Liver (tissue), 9 donors: ENCODE data around the gene EMCN. TPM values are rescaled to one million over a fixed set of nuclear protein-coding genes. Genes with fewer than 3 reads are reported as not detected.

Experiments
- DNase-seq: peaks from one replicate; pipeline ENCODE4 v3.0.0-alpha.2; 2017; ENCODE audit warnings: low spot score
- H3K27ac ChIP-seq, 2 donors: one replicate each; pipeline ENCODE4 v1.7.0; 2013; ENCODE audit warnings: inconsistent platforms in 2 of 2, low read length in 2 of 2, control low read depth in 1 of 2, low read depth in 1 of 2, mild to moderate bottlenecking in 1 of 2
- H3K27me3 ChIP-seq, 4 donors: one replicate each; pipeline versions ENCODE4 v1.6.1 to v1.7.0; 2013; ENCODE audit warnings: low read length in 3 of 4, inconsistent platforms in 1 of 4, mild to moderate bottlenecking in 1 of 4, moderate library complexity in 1 of 4; ENCODE audit not compliant: control insufficient read depth in 4 of 4, insufficient read depth in 4 of 4
- H3K36me3 ChIP-seq, 4 donors: one replicate each; pipeline versions ENCODE4 v1.6.1 to v1.7.0; 2013; ENCODE audit warnings: low read length in 3 of 4, mild to moderate bottlenecking in 3 of 4, low read depth in 1 of 4, moderate library complexity in 1 of 4; ENCODE audit not compliant: control insufficient read depth in 4 of 4, insufficient read depth in 3 of 4
- H3K4me1 ChIP-seq, 4 donors: one replicate each; pipeline versions ENCODE4 v1.6.1 to v1.7.0; 2013; ENCODE audit warnings: low read length in 3 of 4, mild to moderate bottlenecking in 3 of 4, moderate library complexity in 1 of 4; ENCODE audit not compliant: control insufficient read depth in 4 of 4, insufficient read depth in 4 of 4
- H3K4me3 ChIP-seq, 3 donors: one replicate each; pipeline versions ENCODE4 v1.6.1 to v1.7.0; 2013; ENCODE audit warnings: low read length in 3 of 3, control low read depth in 1 of 3, low read depth in 1 of 3, mild to moderate bottlenecking in 1 of 3
- H3K9ac ChIP-seq, 2 donors: one replicate each; pipeline ENCODE4 v1.7.0; 2013; ENCODE audit warnings: low read length in 2 of 2, mild to moderate bottlenecking in 2 of 2, moderate library complexity in 2 of 2, control low read depth in 1 of 2, low read depth in 1 of 2
- H3K9me3 ChIP-seq, 4 donors: one replicate each; pipeline versions ENCODE4 v1.6.1 to v1.7.0; 2013; ENCODE audit warnings: low read length in 3 of 4; ENCODE audit not compliant: control insufficient read depth in 4 of 4
- EGR1 ChIP-seq, 2 donors: IDR thresholded peaks; 2 replicates each; pipeline ENCODE4 v1.6.1; 2016 to 2018; ENCODE audit warnings: antibody characterized with exemption in 2 of 2, low read depth in 2 of 2
- FOXA1 ChIP-seq: IDR thresholded peaks from 2 replicates; pipeline ENCODE4 v1.6.1; 2016; ENCODE audit warnings: antibody characterized with exemption
- FOXA2 ChIP-seq: IDR thresholded peaks from 2 replicates; pipeline ENCODE4 v1.6.1; 2016; ENCODE audit warnings: antibody characterized with exemption
- GABPA ChIP-seq, 2 donors: IDR thresholded peaks in 1 of 2; conservative IDR thresholded peaks in 1 of 2; 2 replicates each; pipeline ENCODE4 v1.6.1; 2016; ENCODE audit warnings: antibody characterized with exemption in 2 of 2, mild to moderate bottlenecking in 1 of 2, moderate library complexity in 1 of 2
- HNF4A ChIP-seq, 2 donors: conservative IDR thresholded peaks; 2 replicates each; pipeline ENCODE4 v1.6.1; 2016; ENCODE audit warnings: antibody characterized with exemption in 2 of 2, mild to moderate bottlenecking in 2 of 2
- HNF4G ChIP-seq: IDR thresholded peaks from 2 replicates; pipeline ENCODE4 v1.6.1; 2016; ENCODE audit warnings: antibody characterized with exemption
- JUND ChIP-seq, 2 donors: IDR thresholded peaks; 2 replicates each; pipeline ENCODE4 v1.6.1; 2016; ENCODE audit warnings: antibody characterized with exemption in 2 of 2
- NR2F2 ChIP-seq: IDR thresholded peaks from 2 replicates; pipeline ENCODE4 v1.6.1; 2016; ENCODE audit warnings: antibody characterized with exemption
- RAD21 ChIP-seq, 2 donors: IDR thresholded peaks; 2 replicates each; pipeline ENCODE4 v1.6.1; 2016; ENCODE audit warnings: antibody characterized with exemption in 2 of 2, mild to moderate bottlenecking in 2 of 2
- RXRA ChIP-seq, 2 donors: IDR thresholded peaks; 2 replicates each; pipeline ENCODE4 v1.6.1; 2017 to 2018; ENCODE audit warnings: antibody characterized with exemption in 2 of 2, mild to moderate bottlenecking in 1 of 2
- SP1 ChIP-seq: IDR thresholded peaks from 2 replicates; pipeline ENCODE4 v1.6.1; 2018; ENCODE audit warnings: antibody characterized with exemption, mild to moderate bottlenecking
- TAF1 ChIP-seq: conservative IDR thresholded peaks from 2 replicates; pipeline ENCODE4 v1.6.1; 2016; ENCODE audit warnings: antibody characterized with exemption, mild to moderate bottlenecking
- YY1 ChIP-seq: IDR thresholded peaks from 2 replicates; pipeline ENCODE4 v1.6.1; 2016; ENCODE audit warnings: antibody characterized with exemption, mild to moderate bottlenecking
- WGBS: extraction: QIAGEN DNeasy Blood & Tissue Kit; methylation state at CpG from one replicate; pipeline ENCODE4 v1.1.7; 2013; 5-methylcytosine and 5-hydroxymethylcytosine counted together
- polyA plus RNA-seq, 2 donors: library from polyadenylated mRNA; stranded (reverse) in 1 of 2; unstranded in 1 of 2; fragments of 200-250 nt in 1 of 2; fragments of >200 nt in 1 of 2; fragmentation: Nextera tagmentation in 1 of 2; extraction: Ambion mirVana in 1 of 2; gene quantifications; one replicate each; pipeline versions ENCODE4 v1.2.1 to v1.2.3, GENCODE V29; 2013 to 2015
- total RNA-seq, 2 donors: library from RNA; depleted of rRNA; stranded (reverse); fragments of >200 nt; gene quantifications; one replicate each; pipeline ENCODE4 v1.2.3, GENCODE V29; 2014
- TF ChIP-seq, protein P1 (sequence below): IDR thresholded peaks from 2 replicates; pipeline ENCODE4 v1.6.1; 2016; ENCODE audit warnings: antibody characterized with exemption
- TF ChIP-seq, protein P2 (sequence below): fragments of 150-350 bp; IDR thresholded peaks from 2 replicates; pipeline ENCODE4 v1.5.1; 2017; ENCODE audit warnings: improper control_type of control experiment, low read depth, low read length; ENCODE audit not compliant: missing input control
- TF ChIP-seq, protein P3 (sequence below): IDR thresholded peaks from 2 replicates; pipeline ENCODE4 v1.6.1; 2016; ENCODE audit warnings: antibody characterized with exemption
- TF ChIP-seq, protein P4 (sequence below): IDR thresholded peaks from 2 replicates; pipeline ENCODE4 v1.6.1; 2016; ENCODE audit warnings: antibody characterized with exemption, mild to moderate bottlenecking
- donor health status: healthy.
- donor health status: healthy.
- donor health status: healthy.
- donor health status: healthy.
- donor health status: healthy.

EMCN gene
- total and polyA plus RNA-seq, 4 donors: 1.8 to 4.4 (median 2.5) TPM

DNA sequence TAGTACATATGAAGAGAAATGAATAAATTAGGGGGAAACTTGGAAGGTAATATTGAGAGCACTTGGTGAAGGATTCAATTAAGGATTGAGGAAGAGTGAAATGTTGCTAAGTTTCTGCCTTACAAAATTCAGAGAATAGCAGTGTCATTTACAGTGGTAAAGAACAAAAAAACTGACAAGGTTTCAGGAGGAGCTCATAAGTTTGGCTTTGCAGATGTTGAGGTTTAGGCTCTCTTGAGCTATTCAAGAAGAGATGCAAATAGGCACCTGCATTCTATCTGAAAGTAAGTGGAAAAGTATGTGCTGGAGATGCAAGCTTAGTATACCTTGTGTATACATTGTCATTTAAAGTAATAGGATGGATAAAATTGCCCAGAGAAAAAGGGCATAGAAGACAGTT lies 22.3 kb upstream of the EMCN start:
- TF ChIP-seq, protein P1, sequence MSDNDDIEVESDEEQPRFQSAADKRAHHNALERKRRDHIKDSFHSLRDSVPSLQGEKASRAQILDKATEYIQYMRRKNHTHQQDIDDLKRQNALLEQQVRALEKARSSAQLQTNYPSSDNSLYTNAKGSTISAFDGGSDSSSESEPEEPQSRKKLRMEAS: no peak
- no peak for TF ChIP-seq RXRA (IDR thresholded peaks at IDR 0.05)
- no peak for TF ChIP-seq GABPA (IDR thresholded peaks at IDR 0.05 in 1 of 2, conservative IDR thresholded peaks at IDR 0.05 in 1 of 2)
- TF ChIP-seq, protein P2, sequence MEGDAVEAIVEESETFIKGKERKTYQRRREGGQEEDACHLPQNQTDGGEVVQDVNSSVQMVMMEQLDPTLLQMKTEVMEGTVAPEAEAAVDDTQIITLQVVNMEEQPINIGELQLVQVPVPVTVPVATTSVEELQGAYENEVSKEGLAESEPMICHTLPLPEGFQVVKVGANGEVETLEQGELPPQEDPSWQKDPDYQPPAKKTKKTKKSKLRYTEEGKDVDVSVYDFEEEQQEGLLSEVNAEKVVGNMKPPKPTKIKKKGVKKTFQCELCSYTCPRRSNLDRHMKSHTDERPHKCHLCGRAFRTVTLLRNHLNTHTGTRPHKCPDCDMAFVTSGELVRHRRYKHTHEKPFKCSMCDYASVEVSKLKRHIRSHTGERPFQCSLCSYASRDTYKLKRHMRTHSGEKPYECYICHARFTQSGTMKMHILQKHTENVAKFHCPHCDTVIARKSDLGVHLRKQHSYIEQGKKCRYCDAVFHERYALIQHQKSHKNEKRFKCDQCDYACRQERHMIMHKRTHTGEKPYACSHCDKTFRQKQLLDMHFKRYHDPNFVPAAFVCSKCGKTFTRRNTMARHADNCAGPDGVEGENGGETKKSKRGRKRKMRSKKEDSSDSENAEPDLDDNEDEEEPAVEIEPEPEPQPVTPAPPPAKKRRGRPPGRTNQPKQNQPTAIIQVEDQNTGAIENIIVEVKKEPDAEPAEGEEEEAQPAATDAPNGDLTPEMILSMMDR: no peak
- no peak for TF ChIP-seq HNF4G
- no peak for TF ChIP-seq RAD21 (IDR thresholded peaks at IDR 0.05)
- TF ChIP-seq SP1: no peak
- no peak for TF ChIP-seq FOXA2
- TF ChIP-seq FOXA1: no peak
- TF ChIP-seq JUND (IDR thresholded peaks at IDR 0.05): no peak
- no peak for TF ChIP-seq HNF4A (conservative IDR thresholded peaks at IDR 0.05)
- no peak for TF ChIP-seq YY1
- TF ChIP-seq EGR1 (IDR thresholded peaks at IDR 0.05; ENCODE audit: low read depth in 2 of 2): no peak
- TF ChIP-seq, protein P3, sequence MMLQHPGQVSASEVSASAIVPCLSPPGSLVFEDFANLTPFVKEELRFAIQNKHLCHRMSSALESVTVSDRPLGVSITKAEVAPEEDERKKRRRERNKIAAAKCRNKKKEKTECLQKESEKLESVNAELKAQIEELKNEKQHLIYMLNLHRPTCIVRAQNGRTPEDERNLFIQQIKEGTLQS: no peak
- TF ChIP-seq NR2F2: no peak
- no peak for TF ChIP-seq TAF1
- no peaks in the 10 kb centered on the region for H3K36me3 ChIP-seq
- H3K4me1 ChIP-seq: no peaks in the 10 kb centered on the region
- no peak overlapping the region for H3K9ac ChIP-seq
- no peak overlapping the region for H3K4me3 ChIP-seq
- no peak for DNase-seq
- no peak overlapping the region for H3K27ac ChIP-seq
- H3K27me3 ChIP-seq: peaks cover 0 to 2% (median 0%) of the 10 kb centered on the region in 4 donors
- no peaks in the 10 kb centered on the region for H3K9me3 ChIP-seq

DNA sequence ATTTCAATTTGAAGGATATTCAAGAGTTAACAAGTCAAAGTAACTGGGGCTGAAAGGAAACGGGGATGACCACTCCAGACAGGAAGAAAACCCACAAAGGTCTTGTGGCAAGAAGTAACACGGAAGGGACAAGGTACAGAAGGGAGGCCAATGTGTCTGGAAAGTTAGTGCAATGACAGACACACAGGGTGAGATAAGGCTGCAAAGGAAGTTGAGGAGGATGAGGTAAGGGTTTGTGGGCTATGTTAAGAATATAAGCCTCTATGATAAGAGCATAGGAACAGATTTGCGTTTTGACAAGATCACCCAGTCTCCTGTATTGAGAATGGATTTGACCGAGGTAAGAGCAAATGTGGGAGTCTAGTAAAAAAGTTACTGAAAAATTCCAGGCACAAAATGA lies 21.9 kb upstream of the EMCN start:
- Histone ChIP-seq H3K9me3 (no peaks in the 10 kb centered on the region), H3K4me1 (no peaks in the 10 kb centered on the region), H3K27ac (no peak overlapping the region), H3K9ac (no peak overlapping the region), H3K36me3 (no peaks in the 10 kb centered on the region), H3K27me3 (peaks cover 0 to 2% (median 0%) of the 10 kb centered on the region in 4 donors), H3K4me3 (no peak overlapping the region)
- no peak for TF ChIP-seq NR2F2
- TF ChIP-seq SP1: no peak
- no peak for TF ChIP-seq FOXA1
- TF ChIP-seq JUND (IDR thresholded peaks at IDR 0.05): no peak
- TF ChIP-seq, protein P4, sequence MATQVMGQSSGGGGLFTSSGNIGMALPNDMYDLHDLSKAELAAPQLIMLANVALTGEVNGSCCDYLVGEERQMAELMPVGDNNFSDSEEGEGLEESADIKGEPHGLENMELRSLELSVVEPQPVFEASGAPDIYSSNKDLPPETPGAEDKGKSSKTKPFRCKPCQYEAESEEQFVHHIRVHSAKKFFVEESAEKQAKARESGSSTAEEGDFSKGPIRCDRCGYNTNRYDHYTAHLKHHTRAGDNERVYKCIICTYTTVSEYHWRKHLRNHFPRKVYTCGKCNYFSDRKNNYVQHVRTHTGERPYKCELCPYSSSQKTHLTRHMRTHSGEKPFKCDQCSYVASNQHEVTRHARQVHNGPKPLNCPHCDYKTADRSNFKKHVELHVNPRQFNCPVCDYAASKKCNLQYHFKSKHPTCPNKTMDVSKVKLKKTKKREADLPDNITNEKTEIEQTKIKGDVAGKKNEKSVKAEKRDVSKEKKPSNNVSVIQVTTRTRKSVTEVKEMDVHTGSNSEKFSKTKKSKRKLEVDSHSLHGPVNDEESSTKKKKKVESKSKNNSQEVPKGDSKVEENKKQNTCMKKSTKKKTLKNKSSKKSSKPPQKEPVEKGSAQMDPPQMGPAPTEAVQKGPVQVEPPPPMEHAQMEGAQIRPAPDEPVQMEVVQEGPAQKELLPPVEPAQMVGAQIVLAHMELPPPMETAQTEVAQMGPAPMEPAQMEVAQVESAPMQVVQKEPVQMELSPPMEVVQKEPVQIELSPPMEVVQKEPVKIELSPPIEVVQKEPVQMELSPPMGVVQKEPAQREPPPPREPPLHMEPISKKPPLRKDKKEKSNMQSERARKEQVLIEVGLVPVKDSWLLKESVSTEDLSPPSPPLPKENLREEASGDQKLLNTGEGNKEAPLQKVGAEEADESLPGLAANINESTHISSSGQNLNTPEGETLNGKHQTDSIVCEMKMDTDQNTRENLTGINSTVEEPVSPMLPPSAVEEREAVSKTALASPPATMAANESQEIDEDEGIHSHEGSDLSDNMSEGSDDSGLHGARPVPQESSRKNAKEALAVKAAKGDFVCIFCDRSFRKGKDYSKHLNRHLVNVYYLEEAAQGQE: no peak
- TF ChIP-seq RXRA (IDR thresholded peaks at IDR 0.05): no peak
- no peak for TF ChIP-seq HNF4G
- no peak for TF ChIP-seq EGR1 (IDR thresholded peaks at IDR 0.05; ENCODE audit: low read depth in 2 of 2)
- TF ChIP-seq YY1: no peak
- TF ChIP-seq, protein P3: no peak
- TF ChIP-seq FOXA2: no peak
- TF ChIP-seq, protein P1: no peak
- TF ChIP-seq HNF4A (conservative IDR thresholded peaks at IDR 0.05): no peak
- TF ChIP-seq, protein P2: no peak
- no peak for TF ChIP-seq RAD21 (IDR thresholded peaks at IDR 0.05)
- 41% methylated on average over 4 of the region's 4 CpGs for WGBS
- DNase-seq: no peak
